H1 (cell line): ENCODE measurements around the gene SHC1. TPM values are rescaled to one million over a fixed set of nuclear protein-coding genes. Genes with fewer than 3 reads are reported as not detected.

Experiments used
- ASH2L ChIP-seq: fragments of 200-600, 300-600 bp; sonication (generic); IDR thresholded peaks from one replicate; pipeline ENCODE4 v1.7.1; 2017; ENCODE audit warnings: low read length
- BACH1 ChIP-seq: IDR thresholded peaks from 2 replicates; pipeline ENCODE4 v1.6.1; 2012; ENCODE audit warnings: low read length, improper control_type of control experiment
- CBX5 ChIP-seq: fragments of 300-800, 300-1000 bp; sonication (generic); IDR thresholded peaks from 2 replicates; pipeline ENCODE4 v1.7.1; 2016; ENCODE audit warnings: antibody characterized with exemption, low read length, low read depth
- EGR1 ChIP-seq: IDR thresholded peaks from 2 replicates; pipeline ENCODE4 v1.6.1; 2011; ENCODE audit warnings: low read depth, low read length, borderline replicate concordance
- EP300 ChIP-seq, 2 experiments: IDR thresholded peaks; 1 replicate in 1 of 2; 2 replicates in 1 of 2; pipeline ENCODE4 v1.6.1; 2011 to 2012; ENCODE audit warnings: low read depth in 2 of 2, low read length in 2 of 2, mild to moderate bottlenecking in 2 of 2, borderline replicate concordance in 1 of 2, inconsistent platforms in 1 of 2, moderate library complexity in 1 of 2
- GABPA ChIP-seq: IDR thresholded peaks from 2 replicates; pipeline ENCODE4 v1.6.1; 2011; ENCODE audit warnings: mild to moderate bottlenecking, low read length, moderate library complexity, borderline replicate concordance; ENCODE audit not compliant: insufficient read depth
- KDM5A ChIP-seq: fragments of 200-600 bp; IDR thresholded peaks from 2 replicates; pipeline ENCODE4 v1.7.1; 2012; ENCODE audit warnings: mild to moderate bottlenecking, low read length, inconsistent platforms, mixed read lengths
- MAFK ChIP-seq: IDR thresholded peaks from 2 replicates; pipeline ENCODE4 v1.6.1; 2012; ENCODE audit warnings: low read depth, mild to moderate bottlenecking, improper control_type of control experiment, low read length
- NANOG ChIP-seq: IDR thresholded peaks from 2 replicates; pipeline ENCODE4 v1.6.1; 2011; ENCODE audit warnings: low read length, low read depth, mild to moderate bottlenecking, inconsistent platforms; ENCODE audit not compliant: insufficient read depth, poor library complexity, severe bottlenecking
- POLR2A ChIP-seq, 2 experiments: IDR thresholded peaks; 1 replicate in 1 of 2; 2 replicates in 1 of 2; pipeline ENCODE4 v1.6.1; 2011; ENCODE audit warnings: low read depth in 2 of 2, low read length in 2 of 2, mild to moderate bottlenecking in 2 of 2; ENCODE audit errors: control extremely low read depth in 1 of 2
- POU5F1 ChIP-seq: IDR thresholded peaks from 2 replicates; pipeline ENCODE4 v1.6.1; 2011; ENCODE audit warnings: low read depth, mild to moderate bottlenecking, low read length, moderate library complexity
- SIN3A ChIP-seq, 2 experiments: IDR thresholded peaks in 1 of 2; conservative IDR thresholded peaks in 1 of 2; 2 replicates each; pipeline ENCODE4 v1.6.1; 2011 to 2012; ENCODE audit warnings: low read length in 2 of 2, improper control_type of control experiment in 1 of 2, low read depth in 1 of 2, mild to moderate bottlenecking in 1 of 2
- SRF ChIP-seq: IDR thresholded peaks from 2 replicates; pipeline ENCODE4 v1.6.1; 2011; ENCODE audit warnings: mild to moderate bottlenecking, low read depth, low read length, moderate library complexity
- SUZ12 ChIP-seq: fragments of 200-600 bp; sonication (generic); IDR thresholded peaks from 2 replicates; pipeline ENCODE4 v1.6.1; 2012; ENCODE audit warnings: mild to moderate bottlenecking, inconsistent platforms, low read length, moderate library complexity, mixed read lengths
- TAF1 ChIP-seq: IDR thresholded peaks from 2 replicates; pipeline ENCODE4 v1.6.1; 2011; ENCODE audit warnings: mild to moderate bottlenecking, low read depth, low read length
- TBP ChIP-seq: IDR thresholded peaks from 2 replicates; pipeline ENCODE4 v1.6.1; 2011; ENCODE audit warnings: low read depth, low read length, improper control_type of control experiment
- TCF12 ChIP-seq: IDR thresholded peaks from 2 replicates; pipeline ENCODE4 v1.6.1; 2011; ENCODE audit warnings: low read depth, mild to moderate bottlenecking, low read length
- ZNF274 ChIP-seq: IDR thresholded peaks from 2 replicates; pipeline ENCODE4 v1.7.0; 2012; ENCODE audit warnings: low read length, borderline replicate concordance; ENCODE audit errors: extremely low read depth
- polyA plus RNA-seq, 7 experiments: library from polyadenylated mRNA; depleted of rRNA in 3 of 7; stranded (reverse) in 5 of 7; unstranded in 2 of 7; fragments of >200 nt in 5 of 7; fragments of 200-250 nt in 2 of 7; gene quantifications; 1 replicate in 5 of 7; 2 replicates in 1 of 7; 4 replicates in 1 of 7; pipeline versions ENCODE4 v1.2.1 to v1.2.3, GENCODE V29; 2011 to 2013; ENCODE audit warnings: missing spikeins in 2 of 7, mixed read lengths in 2 of 7
- total RNA-seq: library from RNA; stranded (reverse); fragmentation: NEBNext Ultra II Directional; extraction: Animal tissue kit (Norgen Biotek cat#: 25700); gene quantifications from 2 replicates; pipeline ENCODE4 v1.2.1, GENCODE V29; 2021
- TF ChIP-seq, protein P1 (sequence below): IDR thresholded peaks from 2 replicates; pipeline ENCODE4 v1.6.1; 2011; ENCODE audit warnings: low read depth, mild to moderate bottlenecking, low read length; ENCODE audit not compliant: insufficient read depth
- TF ChIP-seq, protein P2 (sequence below): IDR thresholded peaks from 2 replicates; pipeline ENCODE4 v1.6.1; 2012; ENCODE audit warnings: inconsistent platforms

Gene SHC1
- total and polyA plus RNA-seq, 2 of the 8 experiments (the other 6 are each of a cell fraction or from before 2014, with no cell fraction given): 177 to 212 TPM

DNA sequence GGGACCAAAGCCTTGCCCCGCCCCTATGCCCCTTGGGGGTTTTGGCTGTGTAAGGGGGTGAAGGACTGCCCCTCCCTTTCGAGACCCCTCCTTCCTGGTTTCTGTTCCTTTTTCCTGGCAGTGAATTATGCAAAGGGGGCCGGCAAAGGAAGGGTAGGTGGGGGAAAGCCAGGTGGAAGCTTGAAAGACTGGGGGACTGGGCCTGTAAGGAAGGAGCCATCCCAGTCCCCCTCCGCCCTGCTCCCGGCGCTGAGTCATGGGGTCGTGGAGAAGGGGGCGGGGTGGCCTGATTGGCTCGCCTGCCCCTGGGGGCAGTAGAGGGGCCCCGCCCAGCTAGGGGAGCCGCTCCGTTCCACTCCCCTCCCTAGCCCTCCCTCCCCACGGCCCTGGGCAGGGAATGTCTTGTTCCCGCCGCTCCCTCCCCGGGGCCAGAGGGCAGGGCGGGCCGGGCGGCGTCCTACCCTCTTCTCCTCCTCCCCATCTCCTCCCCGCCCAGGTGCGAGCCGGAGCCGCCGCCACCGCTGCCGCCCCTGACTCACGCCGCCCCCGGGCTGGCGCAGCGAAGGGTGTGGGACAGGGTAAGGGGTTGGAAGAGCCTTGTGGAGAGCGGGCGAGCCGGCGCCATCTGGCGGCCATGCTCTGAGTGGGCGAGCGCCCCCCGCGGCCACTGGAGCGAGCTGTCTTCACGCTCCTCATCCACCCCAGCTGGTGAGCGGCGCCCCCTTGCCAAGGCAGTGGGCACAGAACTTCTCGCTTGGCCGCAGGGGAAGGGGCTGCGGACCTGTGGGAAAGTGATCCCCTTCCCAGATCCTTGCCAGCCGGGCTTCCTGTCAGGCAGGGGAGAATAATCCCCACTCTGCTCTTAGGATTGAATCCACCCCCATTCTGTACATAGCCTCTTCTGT lies 46.7 kb upstream of the SHC1 start (continued):
- TF ChIP-seq BACH1 (peak; percentile 81; the same call in 1 of the 2 replicates), POU5F1 (no peak), NANOG (no peak), KDM5A (no peak), EP300 (IDR thresholded peaks at IDR 0.05; ENCODE audit: borderline replicate concordance in 1 of 2, low read depth in 2 of 2, low read length in 2 of 2) (peak in 1 of 2 experiments; percentile 78; a peak in 2 of 3 replicates), ASH2L (peak; percentile 49), SUZ12 (no peak), TBP (peak; percentile 69; the same call in 1 of the 2 replicates), MAFK (peak; percentile 30; the same call in 1 of the 2 replicates), SRF (no peak), EGR1 (0 out of 2 replicates have a peak, but pooled peaks have one; percentile 44), TCF12 (no peak), SIN3A (conservative IDR thresholded peaks at IDR 0.05 in 1 of 2, IDR thresholded peaks at IDR 0.05 in 1 of 2; ENCODE audit: low read depth in 1 of 2, low read length in 2 of 2) (peak in 1 of 2 experiments; percentile 86; a peak in 1 of 4 replicates), TAF1 (no peak), ZNF274 (no peak), POLR2A (IDR thresholded peaks at IDR 0.05; ENCODE audit: control extremely low read depth in 1 of 2, low read depth in 2 of 2, low read length in 2 of 2) (peak in 1 of 2 experiments; percentile 20; a peak in 1 of 3 replicates), CBX5 (no peak), GABPA (no peak)
- TF ChIP-seq, protein P1, sequence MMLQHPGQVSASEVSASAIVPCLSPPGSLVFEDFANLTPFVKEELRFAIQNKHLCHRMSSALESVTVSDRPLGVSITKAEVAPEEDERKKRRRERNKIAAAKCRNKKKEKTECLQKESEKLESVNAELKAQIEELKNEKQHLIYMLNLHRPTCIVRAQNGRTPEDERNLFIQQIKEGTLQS: peak; percentile 45; the same call in 1 of the 2 replicates
- TF ChIP-seq, protein P2, sequence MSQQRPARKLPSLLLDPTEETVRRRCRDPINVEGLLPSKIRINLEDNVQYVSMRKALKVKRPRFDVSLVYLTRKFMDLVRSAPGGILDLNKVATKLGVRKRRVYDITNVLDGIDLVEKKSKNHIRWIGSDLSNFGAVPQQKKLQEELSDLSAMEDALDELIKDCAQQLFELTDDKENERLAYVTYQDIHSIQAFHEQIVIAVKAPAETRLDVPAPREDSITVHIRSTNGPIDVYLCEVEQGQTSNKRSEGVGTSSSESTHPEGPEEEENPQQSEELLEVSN: no peak
